Fibroblast of lung (primary cell): Measurements from ENCODE around the gene ARID1B. TPM values are rescaled to one million over a fixed set of nuclear protein-coding genes. Genes with fewer than 3 reads are reported as not detected.
A peak's percentile ranks its signal among the peaks of the same experiment; 100 is the strongest.

Source experiments
- DNase-seq, 2 donors: peaks; one replicate each; pipeline versions ENCODE4 v3.0.0 to v3.0.0-alpha.2; 2010; ENCODE audit warnings: low read depth in 2 of 2
- H2AFZ ChIP-seq: 2 replicates; pipeline ENCODE4 v1.5.1; 2012; ENCODE audit warnings: low read length, control low read depth, inconsistent platforms
- H3K27ac ChIP-seq: 2 replicates; pipeline ENCODE4 v1.5.1; 2011; ENCODE audit warnings: low read length, control low read depth; ENCODE audit not compliant: insufficient read depth
- H3K27me3 ChIP-seq: 2 replicates; pipeline ENCODE4 v1.5.1; 2011; ENCODE audit warnings: mild to moderate bottlenecking, low read length; ENCODE audit not compliant: control insufficient read depth, insufficient read depth
- H3K36me3 ChIP-seq: 2 replicates; pipeline ENCODE4 v1.5.1; 2011; ENCODE audit warnings: low read length; ENCODE audit not compliant: control insufficient read depth, insufficient read depth
- H3K4me1 ChIP-seq: 2 replicates; pipeline ENCODE4 v1.5.1; 2011; ENCODE audit warnings: low read length; ENCODE audit not compliant: control insufficient read depth, insufficient read depth; ENCODE audit errors: extremely low read depth
- H3K4me2 ChIP-seq: 2 replicates; pipeline ENCODE4 v1.5.1; 2011; ENCODE audit warnings: low read length, control low read depth; ENCODE audit not compliant: insufficient read depth; ENCODE audit errors: extremely low read depth
- H3K4me3 ChIP-seq, 4 experiments: fragments of 200-600 bp in 1 of 4; sonication (generic) in 1 of 4; replicated peaks in 1 of 4; 2 replicates each; pipeline ENCODE4 v1.5.1; 2011 to 2016; ENCODE audit warnings: low read length in 4 of 4, low read depth in 3 of 4, mild to moderate bottlenecking in 3 of 4, control low read depth in 2 of 4, inconsistent platforms in 1 of 4, mixed read lengths in 1 of 4; ENCODE audit not compliant: insufficient read depth in 1 of 4; ENCODE audit errors: control extremely low read depth in 1 of 4
- H3K79me2 ChIP-seq: 2 replicates; pipeline ENCODE4 v1.5.1; 2012; ENCODE audit warnings: mild to moderate bottlenecking, low read length, inconsistent platforms; ENCODE audit not compliant: control insufficient read depth, insufficient read depth
- H3K9ac ChIP-seq: 2 replicates; pipeline ENCODE4 v1.5.1; 2011; ENCODE audit warnings: mild to moderate bottlenecking, low read length, control low read depth; ENCODE audit not compliant: insufficient read depth
- H3K9me3 ChIP-seq: 2 replicates; pipeline ENCODE4 v1.5.1; 2012; ENCODE audit warnings: low read depth, low read length; ENCODE audit not compliant: control insufficient read depth, insufficient read depth
- H4K20me1 ChIP-seq: 2 replicates; pipeline ENCODE4 v1.5.1; 2011; ENCODE audit warnings: low read length; ENCODE audit not compliant: control insufficient read depth, insufficient read depth; ENCODE audit errors: extremely low read depth
- CTCF ChIP-seq, 2 donors: IDR thresholded peaks in 1 of 2; conservative IDR thresholded peaks in 1 of 2; 1 replicate in 1 of 2; 2 replicates in 1 of 2; pipeline ENCODE4 v1.5.1; 2011 to 2012; ENCODE audit warnings: low read length in 2 of 2, control low read depth in 1 of 2, inconsistent platforms in 1 of 2, low read depth in 1 of 2, mild to moderate bottlenecking in 1 of 2
- EZH2 ChIP-seq: IDR thresholded peaks from 2 replicates; pipeline ENCODE4 v1.5.1; 2012; ENCODE audit warnings: low read length, control low read depth, mild to moderate bottlenecking; ENCODE audit errors: missing control alignments
- polyA plus RNA-seq, 2 donors: library from polyadenylated mRNA; depleted of rRNA in 1 of 2; stranded (reverse) in 1 of 2; unstranded in 1 of 2; fragments of >200 nt; gene quantifications; 2 replicates each; pipeline ENCODE4 v1.2.1, GENCODE V29; 2011 to 2012; ENCODE audit warnings: missing spikeins in 1 of 2
- total RNA-seq: library from RNA; depleted of rRNA; stranded (reverse); fragments of >200 nt; gene quantifications from 2 replicates; pipeline ENCODE4 v1.2.1, GENCODE V29; 2014

ARID1B gene
- total and polyA plus RNA-seq, 2 donors (not counting 1 experiment from before 2014, with no cell fraction given), result 15.4 to 41.9 TPM

GRCh38 chr6:156783958-156784357 lies 6.8 kb downstream of the ARID1B start:
- peaks cover 6% of the 10 kb centered on the region for H3K4me1 ChIP-seq
- H3K9ac ChIP-seq, result no peak overlapping the region
- no peak for DNase-seq
- TF ChIP-seq CTCF (conservative IDR thresholded peaks at IDR 0.05 in 1 of 2, IDR thresholded peaks at IDR 0.05 in 1 of 2; ENCODE audit: low read depth in 1 of 2, low read length in 2 of 2) (no peak), EZH2 (no peak)
- H3K4me2 ChIP-seq, result no peak overlapping the region
- no peaks in the 10 kb centered on the region for H3K27me3 ChIP-seq
- no peaks in the 10 kb centered on the region for H3K9me3 ChIP-seq
- peak overlapping the region in 1 of 4 experiments; percentile 23 for H3K4me3 ChIP-seq
- no peak overlapping the region for H2AFZ ChIP-seq
- H3K27ac ChIP-seq, result no peak overlapping the region
- no peaks in the 10 kb centered on the region for H3K36me3 ChIP-seq
- peaks cover 96% of the 10 kb centered on the region for H3K79me2 ChIP-seq
- H4K20me1 ChIP-seq, result no peaks in the 10 kb centered on the region

GRCh38 chr6:156786652-156787051 lies 9.5 kb downstream of the ARID1B start:
- H3K27me3 ChIP-seq, result no peaks in the 10 kb centered on the region
- TF ChIP-seq EZH2 (no peak), CTCF (conservative IDR thresholded peaks at IDR 0.05 in 1 of 2, IDR thresholded peaks at IDR 0.05 in 1 of 2; ENCODE audit: low read depth in 1 of 2, low read length in 2 of 2) (no peak)

GRCh38 chr6:156787569-156788492 lies 10.7 kb downstream of the ARID1B start:
- H3K4me3 ChIP-seq, result no peak overlapping the region
- H3K9ac ChIP-seq, result no peak overlapping the region
- no peaks in the 10 kb centered on the region for H3K27me3 ChIP-seq
- H3K4me2 ChIP-seq, result no peak overlapping the region
- no peaks in the 10 kb centered on the region for H4K20me1 ChIP-seq
- peaks cover 94% of the 10 kb centered on the region for H3K79me2 ChIP-seq
- DNase-seq, result peak in 1 of 2 donors; percentile 22
- H3K9me3 ChIP-seq, result no peaks in the 10 kb centered on the region
- no peak overlapping the region for H3K27ac ChIP-seq
- TF ChIP-seq EZH2, result no peak
- no peak for TF ChIP-seq CTCF (conservative IDR thresholded peaks at IDR 0.05 in 1 of 2, IDR thresholded peaks at IDR 0.05 in 1 of 2; ENCODE audit: low read depth in 1 of 2, low read length in 2 of 2)
- no peaks in the 10 kb centered on the region for H3K36me3 ChIP-seq
- peaks cover 8% of the 10 kb centered on the region for H3K4me1 ChIP-seq
- H2AFZ ChIP-seq, result no peak overlapping the region

More at GRCh38 chr6:156786652-156787051, 9.5 kb downstream of the ARID1B start:
- no peak overlapping the region for H3K4me3 ChIP-seq
- H3K27ac ChIP-seq, result no peak overlapping the region
- H3K4me2 ChIP-seq, result no peak overlapping the region
- peaks cover 8% of the 10 kb centered on the region for H3K4me1 ChIP-seq
- H3K36me3 ChIP-seq, result no peaks in the 10 kb centered on the region
- no peak overlapping the region for H2AFZ ChIP-seq
- no peak overlapping the region for H3K9ac ChIP-seq
- no peaks in the 10 kb centered on the region for H3K9me3 ChIP-seq
- no peak for DNase-seq
- no peaks in the 10 kb centered on the region for H4K20me1 ChIP-seq
- peaks cover 99% of the 10 kb centered on the region for H3K79me2 ChIP-seq
